Heart left ventricle (tissue), 16 donors: Measurements from ENCODE around the gene SHPK. TPM values are rescaled to one million over a fixed set of nuclear protein-coding genes. Genes with fewer than 3 reads are reported as not detected.

ENCODE experiments used
- ATAC-seq, 4 donors: fragments of 200-7000 bp; cut with Tn5 transposase; one replicate each; pipeline ENCODE4 v1.9.1; 2020 to 2022; ENCODE audit warnings: moderate library complexity in 4 of 4, mild to moderate bottlenecking in 3 of 4, moderate number of reproducible peaks in 1 of 4
- DNase-seq, 5 donors: peaks; one replicate each; pipeline ENCODE4 v3.0.0-alpha.2; 2020
- H3K27ac ChIP-seq, 12 donors: fragments of 200-600 bp; sonication (generic) in 4 of 12; one replicate each; pipeline versions ENCODE4 v1.5.0 to v1.8.0; 2016 to 2022; ENCODE audit warnings: mild to moderate bottlenecking in 2 of 12
- H3K27me3 ChIP-seq, 9 donors: fragments of 200-600 bp; sonication (generic) in 2 of 9; one replicate each; pipeline versions ENCODE4 v1.5.1 to v1.8.0; 2016 to 2022; ENCODE audit warnings: mild to moderate bottlenecking in 3 of 9
- H3K36me3 ChIP-seq, 9 donors: fragments of 200-600 bp; sonication (generic) in 2 of 9; one replicate each; pipeline versions ENCODE4 v1.5.0 to v1.8.0; 2018 to 2022; ENCODE audit warnings: mild to moderate bottlenecking in 2 of 9
- H3K4me1 ChIP-seq, 12 donors: fragments of 200-600 bp; sonication (generic) in 4 of 12; one replicate each; pipeline versions ENCODE4 v1.5.0 to v1.8.0; 2016 to 2022; ENCODE audit warnings: mild to moderate bottlenecking in 3 of 12
- H3K4me3 ChIP-seq, 12 donors: fragments of 200-600 bp; sonication (generic) in 4 of 12; one replicate each; pipeline versions ENCODE4 v1.5.0 to v1.8.0; 2017 to 2022; ENCODE audit warnings: mild to moderate bottlenecking in 9 of 12, moderate library complexity in 4 of 12
- H3K9me3 ChIP-seq, 12 donors: fragments of 200-600 bp; sonication (generic) in 4 of 12; one replicate each; pipeline versions ENCODE4 v1.5.0 to v1.8.0; 2016 to 2022; ENCODE audit warnings: mild to moderate bottlenecking in 1 of 12
- CTCF ChIP-seq, 12 donors: fragments of 200-600 bp; sonication (generic) in 4 of 12; IDR thresholded peaks; one replicate each; pipeline versions ENCODE4 v1.5.0 to v1.8.0; 2018 to 2022; ENCODE audit warnings: antibody characterized with exemption in 12 of 12, mild to moderate bottlenecking in 5 of 12
- POLR2A ChIP-seq, 2 donors: fragments of 450-650 bp; IDR thresholded peaks; one replicate each; pipeline ENCODE4 v1.6.1; 2017; ENCODE audit warnings: antibody characterized with exemption in 2 of 2, mild to moderate bottlenecking in 2 of 2, moderate library complexity in 2 of 2
- WGBS, 4 donors: extraction: QIAGEN DNeasy Blood & Tissue Kit in 2 of 4; methylation state at CpG; one replicate each; pipeline versions ENCODE4 v1.1.5 to v1.1.7; 2013 to 2018; 5-methylcytosine and 5-hydroxymethylcytosine counted together
- intact Hi-C, 10 donors: fragments of 100-400 bp; cut with DNase I; formaldehyde crosslinking; loops; one replicate each; pipeline versions ENCODE4 v1.11.1 to v1.14.2; 2022
- polyA plus RNA-seq, 2 donors: library from polyadenylated mRNA; stranded (reverse); fragments of 200-250 nt; gene quantifications; one replicate each; pipeline ENCODE4 v1.2.3, GENCODE V29; 2013
- total RNA-seq, 9 donors: library from RNA; depleted of rRNA in 2 of 9; stranded (reverse); fragments of >200 nt in 2 of 9; fragmentation: NEBNext Ultra II Directional in 3 of 9; extraction: Animal tissue kit (Norgen Biotek cat#: 25700) in 3 of 9; gene quantifications; one replicate each; pipeline versions ENCODE4 v1.1.0 to v1.2.4, GENCODE V29; 2016 to 2023
- donor health status: ischemic (EF 13 %, LVEDD 7.1; RV severe dilation, severe dysfunction).
- donor health status: healthy with polysubstance abuse.
- donor health status: DM: no; HTN: yes; CAD: no.
- donor health status: DM: no; HTN: no; CAD: no.
- donor health status: ischemic (EF 25% LVEDD 6.9; RV normal size, moderate dysfunction).
- donor health status: ischemic (EF 25% LVEDD 5.7; RV mildly dilated, moderate dysfunction).
- donor health status: healthy.
- donor health status: DM: yes; HTN: yes; CAD: no.
- donor health status: ischemic (EF 35%, LVEDD 5.7; RV mildly dilated, moderate dysfunction).
- donor health status: nonischemic (EF 11% LVEDD 7.7; RV severe dilation, severe dysfunction).
- donor health status: DM: yes; HTN: yes; CAD: no.
- donor health status: PGD.
- donor health status: ischemic (EF 29% LVEDD 5.4; RV normal size, mild dysfunction).
- donor health status: nonischemic (EF 23%, LVEDD 6.1; RV moderate dilation, normal function).

Gene SHPK
- total and polyA plus RNA-seq, 11 donors: 2.5 to 7.3 (median 3.6) TPM

- no peak for TF ChIP-seq POLR2A (IDR thresholded peaks at IDR 0.05)
- TF ChIP-seq CTCF (IDR thresholded peaks at IDR 0.05): no peak
Observed at GRCh38 chr17:3572231-3572630, 63.8 kb downstream of the SHPK start.

GRCh38 chr17:3571043-3571900 lies 64.8 kb downstream of the SHPK start:
- Histone ChIP-seq H3K27ac (no peak overlapping the region), H3K27me3 (no peaks in the 10 kb centered on the region), H3K4me1 (no peaks in the 10 kb centered on the region), H3K36me3 (peaks cover 3 to 72% (median 42%) of the 10 kb centered on the region in 9 donors), H3K4me3 (no peak overlapping the region), H3K9me3 (no peaks in the 10 kb centered on the region)
- intact Hi-C loops: no loop called here
- 92 to 94% (median 92%) methylated on average over 14 to 36 of the region's 36 CpGs for WGBS, 4 donors
- no peak for TF ChIP-seq POLR2A (IDR thresholded peaks at IDR 0.05)
- TF ChIP-seq CTCF (IDR thresholded peaks at IDR 0.05): no peak
- ATAC-seq: peak in 1 of 4 donors; percentile 22
- DNase-seq: peak in 1 of 5 donors; percentile 10

More at GRCh38 chr17:3572231-3572630, 63.8 kb downstream of the SHPK start:
- H3K27ac ChIP-seq: no peak overlapping the region
- WGBS, 4 donors: 94 to 98% (median 97%) methylated on average over 5 to 7 of the region's 7 CpGs
- peaks cover 3 to 72% (median 41%) of the 10 kb centered on the region in 9 donors for H3K36me3 ChIP-seq
- no peaks in the 10 kb centered on the region for H3K27me3 ChIP-seq
- DNase-seq: peak in 1 of 5 donors; percentile 7
- ATAC-seq: peak in 1 of 4 donors; percentile 31
- no peak overlapping the region for H3K4me3 ChIP-seq
- H3K9me3 ChIP-seq: no peaks in the 10 kb centered on the region
- no peaks in the 10 kb centered on the region for H3K4me1 ChIP-seq
- intact Hi-C loops: no loop called here

- intact Hi-C loops: no loop called here
- no peaks in the 10 kb centered on the region for H3K27me3 ChIP-seq
- H3K36me3 ChIP-seq: peaks cover 3 to 76% (median 50%) of the 10 kb centered on the region in 9 donors
- peak in 2 of 5 donors; percentile 4 to 17 for DNase-seq
- no peak for ATAC-seq
- 90 to 97% (median 93%) methylated on average over 9 of the region's 9 CpGs for WGBS, 4 donors
- H3K9me3 ChIP-seq: no peaks in the 10 kb centered on the region
- H3K4me3 ChIP-seq: no peak overlapping the region
- TF ChIP-seq CTCF (IDR thresholded peaks at IDR 0.05) (no peak), POLR2A (IDR thresholded peaks at IDR 0.05) (no peak)
- no peaks in the 10 kb centered on the region for H3K4me1 ChIP-seq
- H3K27ac ChIP-seq: no peak overlapping the region
Observed at GRCh38 chr17:3569534-3570137, 66.4 kb downstream of the SHPK start.

- H3K4me3 ChIP-seq: no peak overlapping the region
- 73 to 88% (median 83%) methylated on average over 10 to 12 of the region's 12 CpGs for WGBS, 4 donors
- no peaks in the 10 kb centered on the region for H3K27me3 ChIP-seq
- intact Hi-C loops: no loop called here
- peaks cover 0 to 8% (median 0%) of the 10 kb centered on the region in 12 donors for H3K4me1 ChIP-seq
- no peak overlapping the region for H3K27ac ChIP-seq
- ATAC-seq (no peak), DNase-seq (peak in 2 of 5 donors; percentile 13 to 60)
- TF ChIP-seq POLR2A (IDR thresholded peaks at IDR 0.05) (no peak), CTCF (IDR thresholded peaks at IDR 0.05) (no peak)
- no peaks in the 10 kb centered on the region for H3K9me3 ChIP-seq
- H3K36me3 ChIP-seq: peaks cover 2 to 54% (median 39%) of the 10 kb centered on the region in 9 donors
Observed at GRCh38 chr17:3566551-3566950, 69.5 kb downstream of the SHPK start.
